Measurements from ENCODE around the gene CDH8. TPM values are rescaled to one million over a fixed set of nuclear protein-coding genes. Genes with fewer than 3 reads are reported as not detected.

The CDH8 gene
- total and polyA plus RNA-seq, 2 of the 4 experiments (the other 2 are of a cell fraction) = not detected

DNA sequence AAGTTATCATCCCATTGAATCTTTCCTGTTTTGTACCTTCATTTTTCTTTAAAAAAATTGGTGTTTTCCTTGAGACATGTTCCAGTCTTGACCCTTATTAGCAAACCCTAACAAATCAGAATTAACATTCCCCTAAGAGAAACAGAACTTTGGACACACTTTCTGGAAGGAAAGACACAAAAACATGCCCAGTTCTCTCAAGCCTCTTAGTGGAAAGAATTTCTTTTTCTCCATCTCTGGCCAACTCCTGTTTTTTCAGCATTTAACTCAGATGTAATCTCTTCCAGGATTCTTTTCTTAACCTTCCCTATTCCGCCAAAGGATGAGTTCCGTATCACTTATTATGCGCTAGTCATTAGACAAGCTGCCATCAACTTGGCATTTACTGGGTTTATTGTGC is 23.9 kb upstream of the CDH8 start:
- Histone ChIP-seq H2BK5ac (ENCODE audit: low read depth, low read length, poor library complexity, severe bottlenecking) (no peak overlapping the region), H3K27ac (ENCODE audit: insufficient read depth, low read length) (no peak overlapping the region), H3K4me3 (ENCODE audit: insufficient read depth, low read depth, low read length) (no peak overlapping the region), H2AK5ac (ENCODE audit: low read depth, low read length) (no peak overlapping the region), H3K4ac (ENCODE audit: low read depth, low read length) (no peak overlapping the region), H3K9me1 (ENCODE audit: insufficient read depth, low read length) (no peaks in the 10 kb centered on the region), H3K4me2 (ENCODE audit: low read depth, low read length) (no peak overlapping the region), H2AK9ac (replicated peaks; ENCODE audit: low read depth, low read length, poor library complexity) (no peak overlapping the region), H3K9ac (ENCODE audit: low read depth, low read length) (no peak overlapping the region), H2BK20ac (ENCODE audit: low read depth, low read length) (no peak overlapping the region), H4K20me1 (ENCODE audit: insufficient read depth, low read length) (no peaks in the 10 kb centered on the region), H3K18ac (ENCODE audit: low read depth, low read length) (no peak overlapping the region), H3K4me1 (ENCODE audit: control insufficient read depth, insufficient read depth, low read length) (no peaks in the 10 kb centered on the region), H3K56ac (ENCODE audit: extremely low read depth, insufficient read depth, low read length) (no peak overlapping the region), H3K23ac (ENCODE audit: low read depth, low read length) (no peak overlapping the region), H3K79me1 (ENCODE audit: low read depth in 1 of 2, low read length in 2 of 2) (no peaks in the 10 kb centered on the region), H2AFZ (replicated peaks; ENCODE audit: low read length, poor library complexity) (no peak overlapping the region), H3K36me3 (ENCODE audit: control insufficient read depth, insufficient read depth, low read length) (no peaks in the 10 kb centered on the region), H4K8ac (ENCODE audit: low read depth in 2 of 2, low read length in 2 of 2) (no peak overlapping the region), H2BK120ac (ENCODE audit: low read depth, low read length) (no peak overlapping the region), H3K9me3 (ENCODE audit: control insufficient read depth, insufficient read depth, low read length) (peaks cover 4% of the 10 kb centered on the region; the same call in 1 of the 2 replicates), H4K5ac (ENCODE audit: low read depth, low read length) (no peak overlapping the region), H3K27me3 (ENCODE audit: control insufficient read depth, insufficient read depth, low read length) (no peaks in the 10 kb centered on the region), H2BK15ac (ENCODE audit: low read depth, low read length) (no peak overlapping the region), H3K14ac (replicated peaks; ENCODE audit: low read depth, low read length) (no peak overlapping the region), H4K91ac (ENCODE audit: insufficient read depth, low read depth, low read length) (no peak overlapping the region)
- ATAC-seq (ENCODE audit: low read depth) (no peak), DNase-seq (no peak)
- in situ Hi-C loops (cut with MboI; ENCODE audit: low sequenced_read_pairs) = no loop called here
- CTCF ChIA-PET = no interaction called here
- TF ChIP-seq CHD1 (IDR thresholded peaks at IDR 0.05; ENCODE audit: low read depth, low read length) = no peak
- no peak for TF ChIP-seq BHLHE40 (IDR thresholded peaks at IDR 0.05; ENCODE audit: low read depth, low read length)
- no peak for TF ChIP-seq MAZ (IDR thresholded peaks at IDR 0.05; ENCODE audit: borderline replicate concordance, low read depth, low read length)
- TF ChIP-seq, protein P1, sequence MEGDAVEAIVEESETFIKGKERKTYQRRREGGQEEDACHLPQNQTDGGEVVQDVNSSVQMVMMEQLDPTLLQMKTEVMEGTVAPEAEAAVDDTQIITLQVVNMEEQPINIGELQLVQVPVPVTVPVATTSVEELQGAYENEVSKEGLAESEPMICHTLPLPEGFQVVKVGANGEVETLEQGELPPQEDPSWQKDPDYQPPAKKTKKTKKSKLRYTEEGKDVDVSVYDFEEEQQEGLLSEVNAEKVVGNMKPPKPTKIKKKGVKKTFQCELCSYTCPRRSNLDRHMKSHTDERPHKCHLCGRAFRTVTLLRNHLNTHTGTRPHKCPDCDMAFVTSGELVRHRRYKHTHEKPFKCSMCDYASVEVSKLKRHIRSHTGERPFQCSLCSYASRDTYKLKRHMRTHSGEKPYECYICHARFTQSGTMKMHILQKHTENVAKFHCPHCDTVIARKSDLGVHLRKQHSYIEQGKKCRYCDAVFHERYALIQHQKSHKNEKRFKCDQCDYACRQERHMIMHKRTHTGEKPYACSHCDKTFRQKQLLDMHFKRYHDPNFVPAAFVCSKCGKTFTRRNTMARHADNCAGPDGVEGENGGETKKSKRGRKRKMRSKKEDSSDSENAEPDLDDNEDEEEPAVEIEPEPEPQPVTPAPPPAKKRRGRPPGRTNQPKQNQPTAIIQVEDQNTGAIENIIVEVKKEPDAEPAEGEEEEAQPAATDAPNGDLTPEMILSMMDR (conservative IDR thresholded peaks at IDR 0.05; ENCODE audit: low read depth, low read length) = no peak
- TF ChIP-seq, protein P2, sequence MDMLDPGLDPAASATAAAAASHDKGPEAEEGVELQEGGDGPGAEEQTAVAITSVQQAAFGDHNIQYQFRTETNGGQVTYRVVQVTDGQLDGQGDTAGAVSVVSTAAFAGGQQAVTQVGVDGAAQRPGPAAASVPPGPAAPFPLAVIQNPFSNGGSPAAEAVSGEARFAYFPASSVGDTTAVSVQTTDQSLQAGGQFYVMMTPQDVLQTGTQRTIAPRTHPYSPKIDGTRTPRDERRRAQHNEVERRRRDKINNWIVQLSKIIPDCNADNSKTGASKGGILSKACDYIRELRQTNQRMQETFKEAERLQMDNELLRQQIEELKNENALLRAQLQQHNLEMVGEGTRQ (IDR thresholded peaks at IDR 0.05; ENCODE audit: low read depth, low read length) = no peak
- TF ChIP-seq NFE2L2 (IDR thresholded peaks at IDR 0.05; ENCODE audit: low read depth, low read length) = no peak
- TF ChIP-seq, protein P3, sequence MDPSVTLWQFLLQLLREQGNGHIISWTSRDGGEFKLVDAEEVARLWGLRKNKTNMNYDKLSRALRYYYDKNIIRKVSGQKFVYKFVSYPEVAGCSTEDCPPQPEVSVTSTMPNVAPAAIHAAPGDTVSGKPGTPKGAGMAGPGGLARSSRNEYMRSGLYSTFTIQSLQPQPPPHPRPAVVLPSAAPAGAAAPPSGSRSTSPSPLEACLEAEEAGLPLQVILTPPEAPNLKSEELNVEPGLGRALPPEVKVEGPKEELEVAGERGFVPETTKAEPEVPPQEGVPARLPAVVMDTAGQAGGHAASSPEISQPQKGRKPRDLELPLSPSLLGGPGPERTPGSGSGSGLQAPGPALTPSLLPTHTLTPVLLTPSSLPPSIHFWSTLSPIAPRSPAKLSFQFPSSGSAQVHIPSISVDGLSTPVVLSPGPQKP (IDR thresholded peaks at IDR 0.05; ENCODE audit: borderline replicate concordance, low read depth, low read length) = no peak
- TF ChIP-seq POLR2A (IDR thresholded peaks at IDR 0.05; ENCODE audit: low read depth, low read length) = no peak
- WGBS, 2 experiments (ENCODE audit: extremely low coverage in 2 of 2, insufficient read length in 1 of 2) = no CpG with 5 or more reads among the region's 3 CpGs
- dilution Hi-C loops (cut with HindIII; ENCODE audit: low sequenced_read_pairs, unreplicated experiment) = no loop called here
- BruUV-seq (replicated peaks) = no TSS peak
- POLR2A ChIA-PET (ENCODE audit: unreplicated experiment) = no interaction called here
- intact Hi-C loops (cut with micrococcal nuclease) = no loop called here
